ENCODE data around the gene RFC5.
"Not testable (repeated sequence)": the region's sequence is repeated elsewhere in the genome, so short reads cannot be mapped to it uniquely, and the experiment has no call there.

The RFC5 gene

GRCh38 chr12:118015306-118015705 lies 1.2 kb upstream of the RFC5 start:
- no peak for DNase-seq (ENCODE audit: low read depth in 2 of 2)

DNA sequence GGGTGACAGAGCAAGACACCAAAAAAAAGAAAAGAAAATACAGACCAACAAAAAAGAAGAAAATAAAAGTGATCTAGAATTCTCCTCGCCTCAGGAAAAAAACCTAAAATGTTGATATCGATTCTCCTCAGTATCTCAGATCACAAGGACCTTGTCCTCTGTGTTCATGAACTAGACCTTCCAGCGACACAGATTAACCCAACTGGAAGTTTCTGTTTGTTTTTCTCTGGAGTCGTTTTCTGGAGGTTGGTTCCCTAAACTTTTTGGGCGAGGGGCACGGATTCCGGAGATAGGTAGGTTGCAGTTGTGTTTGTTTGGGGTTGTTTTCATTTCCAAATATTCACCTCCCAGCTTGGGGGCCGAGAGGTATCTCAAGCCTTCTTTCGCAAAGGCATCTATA lies 559 bp upstream of the RFC5 start:
- no peak for DNase-seq (ENCODE audit: low read depth in 2 of 2)

- DNase-seq (ENCODE audit: low read depth in 2 of 2): no peak
Measured at GRCh38 chr12:118017926-118018325, 1.4 kb downstream of the RFC5 start.

DNA sequence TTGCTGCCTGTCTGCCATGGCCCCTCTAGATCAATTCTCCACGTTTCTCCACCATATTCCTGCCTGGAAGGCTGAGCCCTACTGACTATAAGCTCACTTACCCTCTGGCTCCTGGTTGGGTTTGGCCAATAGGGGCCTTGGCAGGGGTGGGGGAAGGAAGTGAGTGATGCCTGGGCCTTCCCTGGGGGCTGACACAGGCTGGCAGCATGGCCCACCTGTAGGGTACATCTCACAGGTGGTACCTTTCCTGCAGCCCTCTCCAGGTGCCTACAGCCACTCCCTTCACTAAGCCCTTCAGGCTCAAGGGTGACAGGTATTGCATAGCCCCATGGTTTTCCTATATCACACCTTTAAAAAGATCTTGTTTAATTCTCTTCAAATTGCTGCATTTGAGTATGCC lies 3.5 kb downstream of the RFC5 start:
- no peak for DNase-seq (ENCODE audit: low read depth in 2 of 2)

DNA sequence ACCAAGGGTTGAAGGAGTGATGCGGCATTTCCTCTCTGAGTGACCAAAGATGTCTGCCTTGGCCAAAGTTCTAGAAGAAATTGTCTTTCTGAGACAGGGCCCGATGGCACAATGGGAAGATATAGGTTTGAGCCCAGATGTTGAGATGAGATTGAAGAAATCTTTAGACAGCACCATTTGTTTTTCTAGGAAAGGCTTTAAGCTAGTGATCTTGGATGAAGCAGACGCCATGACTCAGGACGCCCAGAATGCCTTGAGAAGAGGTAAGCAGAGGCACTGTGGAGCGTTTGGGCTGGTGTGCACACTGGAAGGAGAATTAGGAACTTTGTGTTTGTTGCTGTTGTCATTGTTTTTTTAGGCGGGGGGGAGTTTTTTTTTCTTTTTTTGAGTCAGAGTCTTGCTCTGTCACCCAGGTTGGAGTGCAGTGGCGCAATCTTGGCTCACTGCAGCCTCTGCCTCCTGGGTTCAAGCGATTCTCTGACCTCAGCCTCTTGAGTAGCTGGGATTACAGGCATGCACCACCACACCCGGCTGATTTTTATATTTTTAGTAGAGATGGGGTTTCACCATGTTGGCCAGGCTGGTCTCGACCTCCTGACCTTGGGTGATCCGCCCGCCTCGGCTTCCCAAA lies 5.7 kb downstream of the RFC5 start:
- not testable (repeated sequence) for DNase-seq (ENCODE audit: low read depth in 2 of 2)

- no peak for DNase-seq (ENCODE audit: low read depth in 2 of 2)
Measured at GRCh38 chr12:118022728-118023109, 6.2 kb downstream of the RFC5 start.

- DNase-seq (ENCODE audit: low read depth in 2 of 2): no peak
Measured at GRCh38 chr12:118023301-118023860, 6.9 kb downstream of the RFC5 start.

GRCh38 chr12:118025168-118025567 lies 8.7 kb downstream of the RFC5 start:
- no peak for DNase-seq (ENCODE audit: low read depth in 2 of 2)

DNA sequence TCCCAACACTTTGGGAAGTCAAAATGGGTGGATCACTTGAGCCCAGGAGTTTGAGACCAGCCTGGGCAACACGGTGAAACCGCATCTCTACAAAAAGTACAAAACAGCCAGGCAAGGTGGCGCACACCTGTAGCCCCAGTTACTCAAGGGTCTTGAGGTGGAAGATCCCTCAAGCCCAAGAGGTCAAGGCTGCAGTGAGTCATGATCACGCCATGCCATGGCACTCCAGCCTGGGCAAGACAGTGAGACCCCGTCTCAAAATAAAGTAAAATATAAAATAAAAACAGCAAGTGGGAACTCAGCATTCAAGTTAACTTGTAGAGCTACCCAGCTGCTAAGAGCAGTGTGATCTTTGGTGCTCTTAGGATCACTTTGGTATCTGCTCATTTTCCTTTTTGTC lies 12.7 kb downstream of the RFC5 start:
- DNase-seq (ENCODE audit: low read depth in 2 of 2): no peak

- DNase-seq (ENCODE audit: low read depth in 2 of 2): no peak
Measured at GRCh38 chr12:118032188-118032587, 15.7 kb downstream of the RFC5 start.

- no peak for DNase-seq (ENCODE audit: low read depth in 2 of 2)
Measured at GRCh38 chr12:118033323-118033722, 16.8 kb downstream of the RFC5 start.

DNA sequence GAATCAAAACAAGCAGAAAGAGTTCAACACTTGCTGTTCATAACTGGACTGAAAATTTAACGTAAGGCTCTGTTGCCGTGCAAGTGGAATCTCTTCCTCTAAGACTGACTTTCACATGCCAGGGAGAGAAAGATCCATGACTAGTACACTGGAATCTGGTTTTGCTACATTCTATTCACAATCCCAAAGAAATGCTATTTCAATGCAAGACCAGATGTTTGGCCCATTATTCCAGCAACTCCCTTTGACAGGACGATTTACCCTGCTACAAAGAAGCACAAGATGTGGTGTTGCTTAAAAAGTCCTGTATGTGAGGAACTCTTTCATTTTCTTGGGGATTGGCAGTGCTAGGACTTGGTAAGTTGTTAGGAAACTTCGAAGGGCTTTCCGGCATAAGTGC lies 17.4 kb downstream of the RFC5 start:
- DNase-seq (ENCODE audit: low read depth in 2 of 2): no peak

- no peak for DNase-seq (ENCODE audit: low read depth in 2 of 2)
Measured at GRCh38 chr12:118034429-118035189, 18.1 kb downstream of the RFC5 start.

DNA sequence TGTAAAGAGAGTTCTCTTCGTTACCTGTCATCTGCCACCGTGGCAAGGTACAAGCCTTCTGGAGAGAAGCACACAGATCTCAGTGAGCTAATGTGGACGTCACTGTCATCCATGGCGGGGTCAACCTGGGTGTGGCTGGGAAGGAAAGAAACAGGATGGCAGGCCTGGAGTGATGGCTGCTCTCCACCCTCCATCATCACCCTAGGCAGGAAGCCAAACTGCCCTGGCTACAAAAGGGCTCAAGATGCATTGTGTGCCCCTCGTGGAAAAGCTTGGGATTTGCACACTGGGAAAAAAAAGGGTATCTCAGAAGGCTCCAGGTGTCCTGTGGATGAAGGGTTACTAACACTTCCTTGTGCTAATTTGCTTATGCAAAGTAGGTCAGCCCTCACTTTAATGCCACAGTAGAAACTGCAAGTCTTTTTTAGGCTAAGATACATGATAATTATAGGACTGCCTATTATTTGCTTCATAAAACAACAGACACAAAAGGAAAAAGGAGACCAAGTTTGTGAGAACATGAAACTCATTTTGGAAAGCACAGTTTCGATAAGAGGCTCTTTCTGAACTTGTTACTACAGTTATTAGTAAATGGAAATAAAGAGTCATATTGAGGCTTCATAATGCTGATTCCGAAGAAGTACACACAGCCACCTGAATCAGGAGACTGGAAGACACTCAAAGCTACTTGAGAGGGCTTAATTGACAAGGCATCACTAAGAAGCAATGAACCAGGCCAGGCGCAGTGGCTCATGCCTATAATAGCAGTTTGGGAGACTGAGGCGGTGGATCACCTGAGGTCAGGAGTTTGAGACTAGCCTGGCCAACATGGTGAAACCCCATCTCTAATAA lies 18.9 kb downstream of the RFC5 start:
- DNase-seq (ENCODE audit: low read depth in 2 of 2): no peak

DNA sequence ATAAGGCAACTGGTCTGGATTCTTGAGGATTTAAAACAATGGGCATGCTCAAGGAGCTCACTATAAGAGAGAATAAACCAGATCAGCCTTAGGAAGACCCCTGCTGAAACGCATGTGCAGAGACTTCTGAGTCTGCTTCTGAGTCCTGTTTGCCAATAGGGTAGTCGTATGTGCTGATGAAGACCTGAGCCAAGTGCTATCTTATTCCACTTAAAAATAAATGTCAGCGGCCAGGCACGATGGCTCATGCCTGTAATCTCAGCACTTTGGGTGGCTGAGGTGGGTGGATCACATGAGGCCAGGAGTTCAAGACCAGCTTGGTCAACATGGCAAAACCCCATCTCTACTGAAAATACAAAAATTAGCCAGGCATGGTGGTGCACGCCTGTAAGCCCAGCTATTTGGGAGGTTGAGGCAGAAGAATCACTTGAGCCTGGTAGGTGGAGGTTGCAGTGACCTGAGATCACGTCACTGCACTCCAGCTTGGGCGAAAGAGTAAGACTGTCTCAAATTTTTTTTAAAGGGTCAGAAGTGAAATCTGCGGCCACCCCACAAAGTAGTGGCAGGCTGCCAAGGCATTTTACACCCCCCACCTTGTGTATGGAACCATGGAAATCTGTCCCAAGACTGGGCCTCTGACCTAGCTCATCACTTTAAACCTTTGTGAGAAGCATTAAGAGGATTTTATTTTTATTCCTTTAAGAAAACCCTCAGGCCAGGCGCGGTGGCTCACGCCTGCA lies 20.3 kb downstream of the RFC5 start:
- no peak for DNase-seq (ENCODE audit: low read depth in 2 of 2)

DNA sequence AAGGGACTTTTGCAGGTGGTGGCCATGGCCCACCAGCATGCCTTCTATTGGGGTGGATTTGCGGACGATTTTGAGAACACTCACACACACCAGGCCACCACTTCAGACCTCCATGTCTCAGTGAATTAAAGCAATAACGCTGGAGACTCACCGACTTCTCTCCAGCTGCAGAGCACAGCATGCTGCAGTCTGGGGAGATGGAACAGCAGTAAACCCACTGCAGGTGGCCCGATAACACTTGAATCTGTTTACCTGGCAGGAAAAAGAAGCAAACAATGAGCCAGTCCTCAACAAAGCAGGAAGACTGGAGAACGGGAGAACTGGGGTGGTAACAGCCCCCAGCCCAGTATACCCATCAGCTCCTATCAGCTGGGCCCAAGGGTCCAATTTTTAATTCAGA lies 21.6 kb downstream of the RFC5 start:
- no peak for DNase-seq (ENCODE audit: low read depth in 2 of 2)

GRCh38 chr12:118042091-118042490 lies 25.6 kb downstream of the RFC5 start:
- no peak for DNase-seq (ENCODE audit: low read depth in 2 of 2)

- no peak for DNase-seq (ENCODE audit: low read depth in 2 of 2)
Measured at GRCh38 chr12:118044075-118044474, 27.6 kb downstream of the RFC5 start.

DNA sequence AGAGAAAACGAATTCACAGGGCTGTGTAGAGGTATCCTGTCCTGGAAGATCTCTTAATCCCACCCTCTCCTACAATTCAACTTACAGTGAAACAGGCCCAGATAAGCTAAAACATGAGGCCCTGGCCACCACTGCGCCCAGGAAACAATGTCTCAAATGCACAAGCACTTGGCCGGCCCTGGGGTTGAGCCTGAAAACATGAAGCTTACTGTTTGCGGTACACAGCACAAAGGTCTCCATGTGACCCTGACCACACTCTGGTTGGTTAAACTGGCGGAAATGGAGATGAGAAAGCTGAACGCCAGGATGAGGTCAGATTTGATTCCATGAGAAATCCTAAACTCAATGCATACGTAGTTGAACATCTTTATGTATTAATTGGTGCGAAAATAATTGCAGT lies 28.1 kb downstream of the RFC5 start:
- no peak for DNase-seq (ENCODE audit: low read depth in 2 of 2)

- no peak for DNase-seq (ENCODE audit: low read depth in 2 of 2)
Measured at GRCh38 chr12:118046430-118046829, 29.9 kb downstream of the RFC5 start.

GRCh38 chr12:118050972-118051910 lies 34.7 kb downstream of the RFC5 start:
- DNase-seq (ENCODE audit: low read depth in 2 of 2): no peak
